Heart right ventricle (tissue), 16 donors: ENCODE data around the gene OGFOD2. TPM values are rescaled to one million over a fixed set of nuclear protein-coding genes. Genes with fewer than 3 reads are reported as not detected.

ENCODE experiments used
- ATAC-seq, 8 donors: fragments of 200-7000 bp; cut with Tn5 transposase; one replicate each; pipeline ENCODE4 v1.9.1; 2020; ENCODE audit warnings: mild to moderate bottlenecking in 8 of 8, moderate library complexity in 8 of 8, moderate number of reproducible peaks in 1 of 8
- DNase-seq, 2 donors: peaks; one replicate each; pipeline ENCODE4 v3.0.0-alpha.2; 2020
- H3K27ac ChIP-seq, 10 donors: fragments of 200-600 bp; sonication (generic) in 2 of 10; one replicate each; pipeline versions ENCODE4 v1.5.0 to v1.8.0; 2020 to 2022; ENCODE audit warnings: mild to moderate bottlenecking in 3 of 10
- H3K27me3 ChIP-seq, 7 donors: fragments of 200-600 bp; one replicate each; pipeline ENCODE4 v1.8.0; 2021 to 2022; ENCODE audit warnings: mild to moderate bottlenecking in 2 of 7
- H3K36me3 ChIP-seq, 9 donors: fragments of 200-600 bp; sonication (generic) in 1 of 9; one replicate each; pipeline versions ENCODE4 v1.5.0 to v1.8.0; 2020 to 2022; ENCODE audit warnings: mild to moderate bottlenecking in 2 of 9
- H3K4me1 ChIP-seq, 9 donors: fragments of 200-600 bp; sonication (generic) in 1 of 9; one replicate each; pipeline versions ENCODE4 v1.5.0 to v1.8.0; 2020 to 2022; ENCODE audit warnings: mild to moderate bottlenecking in 4 of 9
- H3K4me3 ChIP-seq, 10 donors: fragments of 200-600 bp; sonication (generic) in 2 of 10; one replicate each; pipeline versions ENCODE4 v1.5.0 to v1.8.0; 2020 to 2022; ENCODE audit warnings: mild to moderate bottlenecking in 7 of 10, moderate library complexity in 2 of 10
- H3K9me3 ChIP-seq, 11 donors: fragments of 200-600 bp in 10 of 11; sonication (generic) in 2 of 11; one replicate each; pipeline versions ENCODE4 v1.5.0 to v1.8.0; 2013 to 2022; ENCODE audit warnings: mild to moderate bottlenecking in 2 of 11, control low read depth in 1 of 11, moderate library complexity in 1 of 11
- CTCF ChIP-seq, 9 donors: fragments of 200-600 bp; sonication (generic) in 2 of 9; IDR thresholded peaks; one replicate each; pipeline versions ENCODE4 v1.5.0 to v1.8.0; 2021 to 2022; ENCODE audit warnings: antibody characterized with exemption in 9 of 9, mild to moderate bottlenecking in 5 of 9, moderate library complexity in 1 of 9
- whole genome bisulfite sequencing, 2 donors: extraction: QIAGEN DNeasy Blood & Tissue Kit; methylation state at CpG; one replicate each; pipeline ENCODE4 v1.1.7; 2013; ENCODE audit warnings: inconsistent platforms in 1 of 2; 5-methylcytosine and 5-hydroxymethylcytosine counted together
- intact Hi-C, 10 donors: fragments of 100-400 bp; cut with DNase I; formaldehyde crosslinking; loops; one replicate each; pipeline versions ENCODE4 v1.11.1 to v1.14.2; 2022
- polyA plus RNA-seq, 2 donors: library from polyadenylated mRNA; stranded (reverse); fragments of 200-250 nt; gene quantifications; one replicate each; pipeline ENCODE4 v1.2.3, GENCODE V29; 2013
- total RNA-seq, 10 donors: library from RNA; stranded (reverse); fragmentation: NEBNext Ultra II Directional in 3 of 10; extraction: Animal tissue kit (Norgen Biotek cat#: 25700) in 3 of 10; gene quantifications; one replicate each; pipeline versions ENCODE4 v1.2.1 to v1.2.4, GENCODE V29; 2021 to 2023
- donor health status: Arrhythmogenic right ventricular cardiomyopathy.
- donor health status: ischemic (EF 13 %, LVEDD 7.1; RV severe dilation, severe dysfunction).
- donor health status: healthy with polysubstance abuse.
- donor health status: DM: no; HTN: yes; CAD: no.
- donor health status: DM: no; HTN: no; CAD: no.
- donor health status: ischemic (EF 25% LVEDD 6.9; RV normal size, moderate dysfunction).
- donor health status: ischemic (EF 25% LVEDD 5.7; RV mildly dilated, moderate dysfunction).
- donor health status: healthy.
- donor health status: DM: yes; HTN: yes; CAD: no.
- donor health status: Ischemic cardiomyopathy.
- donor health status: ischemic (EF 35%, LVEDD 5.7; RV mildly dilated, moderate dysfunction).
- donor health status: nonischemic (EF 11% LVEDD 7.7; RV severe dilation, severe dysfunction).
- donor health status: DM: yes; HTN: yes; CAD: no.
- donor health status: PGD.
- donor health status: ischemic (EF 29% LVEDD 5.4; RV normal size, mild dysfunction).
- donor health status: nonischemic (EF 23%, LVEDD 6.1; RV moderate dilation, normal function).

OGFOD2 gene
- total and polyA plus RNA-seq, 12 donors, result 10.6 to 17.1 (median 12.0) TPM

GRCh38 chr12:122964439-122965257, 10.4 kb upstream of the OGFOD2 start:
- 79 to 84% methylated on average over 19 of the region's 19 CpGs for WGBS, 2 donors
- no peak for ATAC-seq

GRCh38 chr12:122965321-122965751, 9.7 kb upstream of the OGFOD2 start:
- Histone ChIP-seq H3K4me3 (peak overlapping the region; percentile 42 to 94 (median 66)), H3K27me3 (no peaks in the 10 kb centered on the region), H3K36me3 (peaks cover 0 to 3% (median 0%) of the 10 kb centered on the region in 9 donors), H3K9me3 (no peaks in the 10 kb centered on the region), H3K27ac (peak overlapping the region in 9 of 10 donors; percentile 24 to 75 (median 62)), H3K4me1 (peaks cover 11 to 57% (median 38%) of the 10 kb centered on the region in 9 donors)
- ATAC-seq (peak in 4 of 8 donors; percentile 0 to 6 (median 2)), DNase-seq (no peak)
- 49 to 56% methylated on average over 12 of the region's 12 CpGs for WGBS, 2 donors
- intact Hi-C loops, result loop anchor here in 2 of 10 donors (5.0 kb wide), 2 partner anchors 267 to 272 kb away; partner anchors contain the start of genes MPHOSPH9 (in 1 of the 2) and MTRFR (in 1 of the 2)
- no peak for TF ChIP-seq CTCF (IDR thresholded peaks at IDR 0.05)

More at GRCh38 chr12:122964439-122965257, 10.4 kb upstream of the OGFOD2 start:
- peaks cover 11 to 57% (median 38%) of the 10 kb centered on the region in 9 donors for H3K4me1 ChIP-seq
- H3K27me3 ChIP-seq, result no peaks in the 10 kb centered on the region
- peaks cover 0 to 10% (median 3%) of the 10 kb centered on the region in 9 donors for H3K36me3 ChIP-seq
- TF ChIP-seq CTCF (IDR thresholded peaks at IDR 0.05), result no peak
- no peak for DNase-seq
- intact Hi-C loops, result loop anchor here in 2 of 10 donors (5.0 kb wide), 2 partner anchors 268 to 273 kb away; partner anchors contain the start of genes MPHOSPH9 (in 1 of the 2) and MTRFR (in 1 of the 2)
- no peaks in the 10 kb centered on the region for H3K9me3 ChIP-seq
- H3K27ac ChIP-seq, result peak overlapping the region in 2 of 10 donors; percentile 74 to 75
- peak overlapping the region in 6 of 10 donors; percentile 51 to 94 (median 73) for H3K4me3 ChIP-seq

GRCh38 chr12:122965851-122966742, 8.9 kb upstream of the OGFOD2 start, which contains the start of gene ABCB9:
Gene ABCB9, minus strand, starts transcription at chr12:122966463. Its CDS starts 6,228 bp downstream, at chr12:122960235.
- 4% methylated on average over 55 of the region's 55 CpGs for WGBS, 2 donors
- no peaks in the 10 kb centered on the region for H3K27me3 ChIP-seq
- no peaks in the 10 kb centered on the region for H3K9me3 ChIP-seq
- H3K36me3 ChIP-seq, result no peaks in the 10 kb centered on the region
- peak; percentile 87 to 98 (median 93) for ATAC-seq
- peaks cover 11 to 57% (median 38%) of the 10 kb centered on the region in 9 donors for H3K4me1 ChIP-seq
- peak within 1 kb of the TSS in 9 of 10 donors; percentile 24 to 75 (median 62) for H3K27ac ChIP-seq
- H3K4me3 ChIP-seq, result peak within 1 kb of the TSS; percentile 42 to 94 (median 66)
- peak; percentile 94 to 95 for DNase-seq
- intact Hi-C loops, result loop anchor here in 2 of 10 donors (5.0 kb wide), 2 partner anchors 266 to 271 kb away; partner anchors contain the start of genes MPHOSPH9 (in 1 of the 2) and MTRFR (in 1 of the 2)
- no peak for TF ChIP-seq CTCF (IDR thresholded peaks at IDR 0.05)
